Aorta (tissue), 5 donors: ENCODE data around the gene SFTA2. TPM values are rescaled to one million over a fixed set of nuclear protein-coding genes. Genes with fewer than 3 reads are reported as not detected.
A peak's percentile ranks its signal among the peaks of the same experiment; 100 is the strongest.
"Not testable (repeated sequence)": the region's sequence is repeated elsewhere in the genome, so short reads cannot be mapped to it uniquely, and the experiment has no call there.

ENCODE experiments used
- ATAC-seq: fragments of 200-7000 bp; cut with Tn5 transposase; one replicate; pipeline ENCODE4 v1.9.1; 2022; ENCODE audit warnings: moderate library complexity; ENCODE audit not compliant: low FRiP score
- DNase-seq, 2 donors: peaks; one replicate each; pipeline ENCODE4 v3.0.0-alpha.2; 2020
- H3K27ac ChIP-seq, 2 donors: one replicate each; pipeline ENCODE4 v1.5.1; 2013; ENCODE audit warnings: low read length in 2 of 2, mild to moderate bottlenecking in 2 of 2, moderate library complexity in 2 of 2, control low read depth in 1 of 2, inconsistent platforms in 1 of 2, low read depth in 1 of 2
- H3K27me3 ChIP-seq, 2 donors: one replicate each; pipeline ENCODE4 v1.6.1; 2013; ENCODE audit warnings: control low read depth in 1 of 2, low read length in 1 of 2, mild to moderate bottlenecking in 1 of 2, moderate library complexity in 1 of 2; ENCODE audit not compliant: insufficient read depth in 2 of 2, control insufficient read depth in 1 of 2
- H3K36me3 ChIP-seq, 2 donors: one replicate each; pipeline ENCODE4 v1.6.1; 2013; ENCODE audit warnings: control low read depth in 1 of 2, low read length in 1 of 2, mild to moderate bottlenecking in 1 of 2; ENCODE audit not compliant: insufficient read depth in 2 of 2, control insufficient read depth in 1 of 2
- H3K4me1 ChIP-seq, 2 donors: one replicate each; pipeline ENCODE4 v1.6.1; 2013; ENCODE audit warnings: low read length in 2 of 2, control low read depth in 1 of 2, mild to moderate bottlenecking in 1 of 2, moderate library complexity in 1 of 2; ENCODE audit not compliant: insufficient read depth in 2 of 2, control insufficient read depth in 1 of 2
- H3K4me3 ChIP-seq, 2 donors: one replicate each; pipeline ENCODE4 v1.5.1; 2013; ENCODE audit warnings: low read length in 2 of 2, control low read depth in 1 of 2, mild to moderate bottlenecking in 1 of 2
- H3K9me3 ChIP-seq: one replicate; pipeline ENCODE4 v1.6.1; 2013; ENCODE audit warnings: mild to moderate bottlenecking, low read length; ENCODE audit not compliant: control insufficient read depth
- WGBS, 2 donors: extraction: QIAGEN DNeasy Blood & Tissue Kit; methylation state at CpG; one replicate each; pipeline ENCODE4 v1.1.7; 2013; 5-methylcytosine and 5-hydroxymethylcytosine counted together
- intact Hi-C, 2 donors: fragments of 100-400 bp; cut with DNase I; formaldehyde crosslinking; loops; one replicate each; pipeline versions ENCODE4 v1.14.2 to v1.15.0; 2022
- polyA plus RNA-seq, 2 donors: library from polyadenylated mRNA; stranded (reverse); fragments of 200-250 nt; gene quantifications; one replicate each; pipeline ENCODE4 v1.2.3, GENCODE V29; 2013
- total RNA-seq, 2 donors: library from RNA; stranded (reverse); fragmentation: NEBNext Ultra II Directional; extraction: Animal tissue kit (Norgen Biotek cat#: 25700); gene quantifications; one replicate each; pipeline ENCODE4 v1.2.1, GENCODE V29; 2021
- donor health status: healthy with polysubstance abuse.
- donor health status: Bipolar disorder and iron deficiency.
- donor health status: DM: no; HTN: no; CAD: no.
- donor health status: DM: no; HTN: no; CAD: no.
- donor health status: DM: yes; HTN: yes; CAD: no.

The SFTA2 gene
- total and polyA plus RNA-seq, 4 donors: 2.4 TPM; not detected in 3

GRCh38 chr6:30912746-30913520 lies 19.0 kb downstream of the SFTA2 start:
- ATAC-seq: no peak
- peaks cover 0 to 2% of the 10 kb centered on the region in 2 donors for H3K36me3 ChIP-seq
- intact Hi-C loops: no loop called here
- H3K27ac ChIP-seq: no peak overlapping the region
- no peaks in the 10 kb centered on the region for H3K9me3 ChIP-seq
- no peak overlapping the region for H3K4me3 ChIP-seq
- no peak for DNase-seq
- peaks cover 0 to 3% of the 10 kb centered on the region in 2 donors for H3K4me1 ChIP-seq
- WGBS, 2 donors: 46 to 50% methylated on average over 8 of the region's 8 CpGs
- no peaks in the 10 kb centered on the region for H3K27me3 ChIP-seq

- H3K27me3 ChIP-seq, H3K27ac ChIP-seq, H3K4me3 ChIP-seq, ATAC-seq, H3K36me3 ChIP-seq, H3K9me3 ChIP-seq, intact Hi-C loops, DNase-seq, H3K4me1 ChIP-seq: not testable (repeated sequence)
- 93% methylated on average over 12 of the region's 12 CpGs for WGBS, 2 donors
Measured at GRCh38 chr6:30910473-30910872, 21.5 kb downstream of the SFTA2 start.

GRCh38 chr6:30908700-30909099 lies 23.3 kb downstream of the SFTA2 start:
- ATAC-seq: no peak
- Histone ChIP-seq H3K4me3 (peak overlapping the region; percentile 59 to 95), H3K4me1 (peaks cover 0 to 3% of the 10 kb centered on the region in 2 donors), H3K27me3 (no peaks in the 10 kb centered on the region), H3K36me3 (peaks cover 0 to 2% of the 10 kb centered on the region in 2 donors), H3K9me3 (no peaks in the 10 kb centered on the region), H3K27ac (no peak overlapping the region)
- no peak for DNase-seq
- intact Hi-C loops: no loop called here
- WGBS, 2 donors: 23 to 26% methylated on average over 2 of the region's 2 CpGs

- peaks cover 0 to 2% of the 10 kb centered on the region in 2 donors for H3K36me3 ChIP-seq
- ATAC-seq (peak; percentile 96), DNase-seq (peak; percentile 98 to 99)
- peaks cover 0 to 3% of the 10 kb centered on the region in 2 donors for H3K4me1 ChIP-seq
- H3K27me3 ChIP-seq: no peaks in the 10 kb centered on the region
- no peaks in the 10 kb centered on the region for H3K9me3 ChIP-seq
- intact Hi-C loops: no loop called here
- peak within 1 kb of the TSS; percentile 59 to 95 for H3K4me3 ChIP-seq
- 1% methylated on average over 49 of the region's 49 CpGs for WGBS, 2 donors
- H3K27ac ChIP-seq: peak within 1 kb of the TSS in 1 of 2 donors; percentile 28
Measured at GRCh38 chr6:30907758-30908591, 24.0 kb downstream of the SFTA2 start, which contains the start of gene GTF2H4. Gene GTF2H4 (plus strand): TSS chr6:30908207.

GRCh38 chr6:30907290-30907757 lies 24.6 kb downstream of the SFTA2 start:
- ATAC-seq, H3K27ac ChIP-seq, H3K4me3 ChIP-seq, H3K36me3 ChIP-seq, intact Hi-C loops, H3K4me1 ChIP-seq, H3K9me3 ChIP-seq, H3K27me3 ChIP-seq: not testable (repeated sequence)
- peak in 1 of 2 donors; percentile 30 for DNase-seq
- WGBS, 2 donors: 45 to 46% methylated on average over 16 of the region's 16 CpGs

GRCh38 chr6:30903236-30903635 lies 28.7 kb downstream of the SFTA2 start:
- no peak for DNase-seq
- ATAC-seq: no peak
- H3K4me3 ChIP-seq: no peak overlapping the region
- no peaks in the 10 kb centered on the region for H3K4me1 ChIP-seq
- H3K9me3 ChIP-seq: no peaks in the 10 kb centered on the region
- H3K27me3 ChIP-seq: no peaks in the 10 kb centered on the region
- H3K36me3 ChIP-seq: no peaks in the 10 kb centered on the region
- no peak overlapping the region for H3K27ac ChIP-seq
- WGBS, 2 donors: 89 to 91% methylated on average over 4 of the region's 4 CpGs
- intact Hi-C loops: no loop called here

GRCh38 chr6:30902709-30903108 lies 29.3 kb downstream of the SFTA2 start:
- ATAC-seq: no peak
- no peak overlapping the region for H3K27ac ChIP-seq
- WGBS, 2 donors: 45 to 49% methylated on average over 5 of the region's 5 CpGs
- intact Hi-C loops: no loop called here
- H3K9me3 ChIP-seq: no peaks in the 10 kb centered on the region
- H3K27me3 ChIP-seq: no peaks in the 10 kb centered on the region
- no peak overlapping the region for H3K4me3 ChIP-seq
- H3K36me3 ChIP-seq: no peaks in the 10 kb centered on the region
- DNase-seq: no peak
- H3K4me1 ChIP-seq: no peaks in the 10 kb centered on the region

GRCh38 chr6:30902196-30902595 lies 29.8 kb downstream of the SFTA2 start:
- ATAC-seq, H3K27ac ChIP-seq, DNase-seq, H3K4me3 ChIP-seq, H3K27me3 ChIP-seq, H3K9me3 ChIP-seq, H3K36me3 ChIP-seq, intact Hi-C loops, H3K4me1 ChIP-seq: not testable (repeated sequence)
- WGBS, 2 donors: 69 to 72% methylated on average over 9 of the region's 9 CpGs
